Endothelial cell of umbilical vein (primary cell): ENCODE data around the gene NUDT3.
"Not testable (repeated sequence)": the region's sequence is repeated elsewhere in the genome, so short reads cannot be mapped to it uniquely, and the experiment has no call there.

Experiments
- EZH2 ChIP-seq: IDR thresholded peaks from 2 replicates; pipeline ENCODE4 v1.6.1; 2012; ENCODE audit warnings: borderline replicate concordance, low read depth, mild to moderate bottlenecking, moderate library complexity, low read length, inconsistent platforms; ENCODE audit not compliant: severe bottlenecking
- FOS ChIP-seq: IDR thresholded peaks from 2 replicates; pipeline ENCODE4 v1.6.1; 2011; ENCODE audit warnings: mild to moderate bottlenecking, low read length, moderate library complexity, borderline replicate concordance; ENCODE audit not compliant: insufficient read depth
- GATA2 ChIP-seq: IDR thresholded peaks from 2 replicates; pipeline ENCODE4 v1.7.0; 2011; ENCODE audit warnings: low read depth, mild to moderate bottlenecking, moderate library complexity, mixed read lengths, low read length; ENCODE audit not compliant: insufficient read length, insufficient read depth
- JUN ChIP-seq: IDR thresholded peaks from 2 replicates; pipeline ENCODE4 v1.6.1; 2011; ENCODE audit warnings: borderline replicate concordance, low read depth; ENCODE audit not compliant: insufficient read length, insufficient read depth
- MYC ChIP-seq: IDR thresholded peaks from one replicate; pipeline ENCODE4 v1.6.1; 2011; ENCODE audit warnings: mild to moderate bottlenecking, low read depth, low read length
- POLR2A ChIP-seq: IDR thresholded peaks from 2 replicates; pipeline ENCODE4 v1.6.1; 2012; ENCODE audit warnings: low read depth, mild to moderate bottlenecking, control low read depth, low read length
- POLR2AphosphoS5 ChIP-seq: IDR thresholded peaks from 2 replicates; pipeline ENCODE4 v1.6.1; 2012; ENCODE audit warnings: low read depth, mild to moderate bottlenecking, control low read depth, low read length, moderate library complexity; ENCODE audit not compliant: insufficient read depth
- TF ChIP-seq, protein P1 (sequence below): IDR thresholded peaks from 2 replicates; pipeline ENCODE4 v1.6.1; 2011; ENCODE audit not compliant: insufficient read depth, insufficient read length
- TF ChIP-seq, protein P2 (sequence below), 2 donors: IDR thresholded peaks; 1 replicate in 1 of 2; 2 replicates in 1 of 2; pipeline ENCODE4 v1.5.1; 2011; ENCODE audit warnings: low read length in 2 of 2, mild to moderate bottlenecking in 2 of 2, moderate library complexity in 2 of 2, control low read depth in 1 of 2, inconsistent platforms in 1 of 2, low read depth in 1 of 2; ENCODE audit not compliant: insufficient read depth in 1 of 2; ENCODE audit errors: extremely low read depth in 1 of 2

DNA sequence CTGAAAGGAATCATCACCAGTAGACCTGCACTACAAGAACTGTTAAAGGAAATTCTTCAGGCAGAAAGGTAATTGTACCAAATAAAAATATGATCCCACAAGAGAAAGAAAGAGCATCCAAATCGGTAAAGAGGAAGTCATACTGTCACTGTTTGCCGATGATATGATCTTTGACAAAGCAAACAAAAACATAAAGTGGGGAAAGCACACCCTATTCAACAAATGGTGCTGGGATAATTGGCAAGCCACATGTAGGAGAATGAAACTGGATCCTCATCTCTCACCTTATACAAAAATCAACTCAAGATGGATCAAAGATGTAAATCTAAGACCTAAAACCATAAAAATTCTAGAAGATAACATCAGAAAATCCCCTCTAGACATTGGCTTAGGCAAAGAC is 140.1 kb downstream of the NUDT3 start:
- not testable (repeated sequence) for TF ChIP-seq POLR2A, MYC, EZH2, POLR2AphosphoS5, JUN, FOS, GATA2
- TF ChIP-seq, protein P1, sequence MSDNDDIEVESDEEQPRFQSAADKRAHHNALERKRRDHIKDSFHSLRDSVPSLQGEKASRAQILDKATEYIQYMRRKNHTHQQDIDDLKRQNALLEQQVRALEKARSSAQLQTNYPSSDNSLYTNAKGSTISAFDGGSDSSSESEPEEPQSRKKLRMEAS, result not testable (repeated sequence)
- TF ChIP-seq, protein P2, sequence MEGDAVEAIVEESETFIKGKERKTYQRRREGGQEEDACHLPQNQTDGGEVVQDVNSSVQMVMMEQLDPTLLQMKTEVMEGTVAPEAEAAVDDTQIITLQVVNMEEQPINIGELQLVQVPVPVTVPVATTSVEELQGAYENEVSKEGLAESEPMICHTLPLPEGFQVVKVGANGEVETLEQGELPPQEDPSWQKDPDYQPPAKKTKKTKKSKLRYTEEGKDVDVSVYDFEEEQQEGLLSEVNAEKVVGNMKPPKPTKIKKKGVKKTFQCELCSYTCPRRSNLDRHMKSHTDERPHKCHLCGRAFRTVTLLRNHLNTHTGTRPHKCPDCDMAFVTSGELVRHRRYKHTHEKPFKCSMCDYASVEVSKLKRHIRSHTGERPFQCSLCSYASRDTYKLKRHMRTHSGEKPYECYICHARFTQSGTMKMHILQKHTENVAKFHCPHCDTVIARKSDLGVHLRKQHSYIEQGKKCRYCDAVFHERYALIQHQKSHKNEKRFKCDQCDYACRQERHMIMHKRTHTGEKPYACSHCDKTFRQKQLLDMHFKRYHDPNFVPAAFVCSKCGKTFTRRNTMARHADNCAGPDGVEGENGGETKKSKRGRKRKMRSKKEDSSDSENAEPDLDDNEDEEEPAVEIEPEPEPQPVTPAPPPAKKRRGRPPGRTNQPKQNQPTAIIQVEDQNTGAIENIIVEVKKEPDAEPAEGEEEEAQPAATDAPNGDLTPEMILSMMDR (IDR thresholded peaks at IDR 0.05; ENCODE audit: extremely low read depth in 1 of 2, insufficient read depth in 1 of 2, low read depth in 1 of 2, low read length in 2 of 2), result not testable (repeated sequence)
